Neural progenitor cell (in vitro differentiated cells): Measurements from ENCODE around the gene TMEM82.

Experiments
- EZH2 ChIP-seq: fragments of 200-600 bp; sonication (generic); IDR thresholded peaks from 2 replicates; pipeline ENCODE4 v1.6.1; 2017; ENCODE audit warnings: antibody characterized with exemption, mild to moderate bottlenecking, moderate library complexity
- EZH2phosphoT487 ChIP-seq: fragments of 200-600 bp; sonication (generic); IDR thresholded peaks from 2 replicates; pipeline ENCODE4 v1.6.1; 2017; ENCODE audit warnings: antibody characterized with exemption
- TF ChIP-seq, protein P1 (sequence below): fragments of 200-600 bp; sonication (generic); IDR thresholded peaks from 2 replicates; pipeline ENCODE4 v1.5.1; 2017; ENCODE audit warnings: antibody characterized with exemption, mild to moderate bottlenecking

- TF ChIP-seq, protein P1, sequence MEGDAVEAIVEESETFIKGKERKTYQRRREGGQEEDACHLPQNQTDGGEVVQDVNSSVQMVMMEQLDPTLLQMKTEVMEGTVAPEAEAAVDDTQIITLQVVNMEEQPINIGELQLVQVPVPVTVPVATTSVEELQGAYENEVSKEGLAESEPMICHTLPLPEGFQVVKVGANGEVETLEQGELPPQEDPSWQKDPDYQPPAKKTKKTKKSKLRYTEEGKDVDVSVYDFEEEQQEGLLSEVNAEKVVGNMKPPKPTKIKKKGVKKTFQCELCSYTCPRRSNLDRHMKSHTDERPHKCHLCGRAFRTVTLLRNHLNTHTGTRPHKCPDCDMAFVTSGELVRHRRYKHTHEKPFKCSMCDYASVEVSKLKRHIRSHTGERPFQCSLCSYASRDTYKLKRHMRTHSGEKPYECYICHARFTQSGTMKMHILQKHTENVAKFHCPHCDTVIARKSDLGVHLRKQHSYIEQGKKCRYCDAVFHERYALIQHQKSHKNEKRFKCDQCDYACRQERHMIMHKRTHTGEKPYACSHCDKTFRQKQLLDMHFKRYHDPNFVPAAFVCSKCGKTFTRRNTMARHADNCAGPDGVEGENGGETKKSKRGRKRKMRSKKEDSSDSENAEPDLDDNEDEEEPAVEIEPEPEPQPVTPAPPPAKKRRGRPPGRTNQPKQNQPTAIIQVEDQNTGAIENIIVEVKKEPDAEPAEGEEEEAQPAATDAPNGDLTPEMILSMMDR: no peak
- TF ChIP-seq EZH2phosphoT487: no peak
- no peak for TF ChIP-seq EZH2
Measured at GRCh38 chr1:15762546-15762945, 20.2 kb downstream of the TMEM82 start.
